Sigmoid colon (tissue), 4 donors: ENCODE measurements around the gene DESI1.

Source experiments
- CTCF ChIP-seq, 4 experiments: fragments of 450-650 bp in 3 of 4; fragments of 200-600 bp in 1 of 4; IDR thresholded peaks; one replicate each; pipeline ENCODE4 v1.5.1; 2016 to 2019; ENCODE audit warnings: antibody characterized with exemption in 4 of 4, mild to moderate bottlenecking in 3 of 4, moderate library complexity in 2 of 4
- POLR2AphosphoS5 ChIP-seq, 4 donors: sonication (generic); formaldehyde crosslinking; IDR thresholded peaks; one replicate each; pipeline ENCODE4 v1.6.1; 2017; ENCODE audit warnings: antibody characterized with exemption in 4 of 4

GRCh38 chr22:41570221-41570620 lies 50.6 kb downstream of the DESI1 start:
- TF ChIP-seq CTCF (IDR thresholded peaks at IDR 0.05) (no peak), POLR2AphosphoS5 (IDR thresholded peaks at IDR 0.05) (no peak)
